ENCODE results near the gene HPCAL4.

DNA sequence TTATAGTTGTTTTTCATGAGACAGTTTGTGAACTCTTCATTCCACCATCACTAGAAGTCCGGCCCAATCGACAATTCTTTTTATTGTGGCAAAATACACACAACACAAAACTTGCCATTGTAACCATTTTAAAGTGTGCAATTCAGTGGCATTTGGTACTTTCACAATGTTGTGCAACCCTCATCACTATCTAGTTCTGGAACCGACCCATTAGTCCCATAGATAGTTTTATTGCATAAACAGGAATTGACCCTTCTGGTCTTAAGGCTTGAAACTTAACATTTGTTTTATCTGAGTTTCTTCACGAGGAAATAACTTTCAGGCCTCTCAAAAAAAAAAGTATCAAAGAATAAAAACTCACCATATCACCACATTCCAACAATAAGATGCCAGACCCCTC lies 38.6 kb upstream of the HPCAL4 start:
- TF ChIP-seq CTCF (IDR thresholded peaks at IDR 0.05; ENCODE audit: insufficient read depth, low read depth, low read length) (no peak), EZH2 (IDR thresholded peaks at IDR 0.05; ENCODE audit: insufficient read depth, low read length) (no peak)

Measured in astrocyte (in vitro differentiated cells and primary cell).